ENCODE data around the gene AFG1L.
"Not testable (repeated sequence)": the region's sequence is repeated elsewhere in the genome, so short reads cannot be mapped to it uniquely, and the experiment has no call there.

AFG1L gene

GRCh38 chr6:108353853-108354252 is 59.0 kb downstream of the AFG1L start:
- DNase-seq (ENCODE audit: low read depth): no peak

GRCh38 chr6:108355120-108355519 is 60.3 kb downstream of the AFG1L start:
- DNase-seq (ENCODE audit: low read depth): no peak

GRCh38 chr6:108355890-108356289 is 61.0 kb downstream of the AFG1L start:
- no peak for DNase-seq (ENCODE audit: low read depth)

GRCh38 chr6:108359901-108360882 is 65.3 kb downstream of the AFG1L start:
- DNase-seq (ENCODE audit: low read depth): no peak

- DNase-seq (ENCODE audit: low read depth): no peak
Measured at GRCh38 chr6:108360919-108361311, 66.1 kb downstream of the AFG1L start.

- no peak for DNase-seq (ENCODE audit: low read depth)
Measured at GRCh38 chr6:108361312-108361932, 66.6 kb downstream of the AFG1L start.

- no peak for DNase-seq (ENCODE audit: low read depth)
Measured at GRCh38 chr6:108362455-108362854, 67.6 kb downstream of the AFG1L start.

GRCh38 chr6:108363113-108363512 is 68.3 kb downstream of the AFG1L start:
- no peak for DNase-seq (ENCODE audit: low read depth)

- no peak for DNase-seq (ENCODE audit: low read depth)
Measured at GRCh38 chr6:108363889-108364313, 69.0 kb downstream of the AFG1L start.

GRCh38 chr6:108364470-108364869 is 69.6 kb downstream of the AFG1L start:
- DNase-seq (ENCODE audit: low read depth): no peak

- no peak for DNase-seq (ENCODE audit: low read depth)
Measured at GRCh38 chr6:108365478-108365877, 70.6 kb downstream of the AFG1L start.

- no peak for DNase-seq (ENCODE audit: low read depth)
Measured at GRCh38 chr6:108366236-108366635, 71.4 kb downstream of the AFG1L start.

GRCh38 chr6:108368431-108369030 is 73.7 kb downstream of the AFG1L start:
- DNase-seq (ENCODE audit: low read depth): no peak

GRCh38 chr6:108380876-108381275 is 86.0 kb downstream of the AFG1L start:
- no peak for DNase-seq (ENCODE audit: low read depth)

GRCh38 chr6:108383981-108384380 is 89.1 kb downstream of the AFG1L start:
- no peak for DNase-seq (ENCODE audit: low read depth)

GRCh38 chr6:108389190-108389589 is 94.3 kb downstream of the AFG1L start:
- not testable (repeated sequence) for DNase-seq (ENCODE audit: low read depth)

- DNase-seq (ENCODE audit: low read depth): no peak
Measured at GRCh38 chr6:108395297-108395696, 100.4 kb downstream of the AFG1L start.

- DNase-seq (ENCODE audit: low read depth): no peak
Measured at GRCh38 chr6:108403236-108403635, 108.4 kb downstream of the AFG1L start.

- no peak for DNase-seq (ENCODE audit: low read depth)
Measured at GRCh38 chr6:108406943-108407342, 112.1 kb downstream of the AFG1L start.

- no peak for DNase-seq (ENCODE audit: low read depth)
Measured at GRCh38 chr6:108407904-108408827, 113.3 kb downstream of the AFG1L start.

GRCh38 chr6:108408861-108409260 is 114.0 kb downstream of the AFG1L start:
- DNase-seq (ENCODE audit: low read depth): no peak

All from stimulated activated CD8-positive, alpha-beta memory T cell treated with anti-CD3 and anti-CD28 coated beads, Interleukin-15, amount 100 ng/mL, for 1 hour (primary cell).